ENCODE results near the gene C10orf71. TPM values are rescaled to one million over a fixed set of nuclear protein-coding genes. Genes with fewer than 3 reads are reported as not detected.
A peak's percentile ranks its signal among the peaks of the same experiment; 100 is the strongest.

Gene C10orf71
- total RNA-seq, 3 donors from 2014 or later: 0.05 TPM; not detected in 2

- H3K4me3 ChIP-seq: no peak overlapping the region
- H3K36me3 ChIP-seq (ENCODE audit: low read depth): no peaks in the 10 kb centered on the region
- no peaks in the 10 kb centered on the region for H3K4me1 ChIP-seq (ENCODE audit: low read depth)
- no peak for TF ChIP-seq CTCF (IDR thresholded peaks at IDR 0.05)
- no peak for DNase-seq
- no peaks in the 10 kb centered on the region for H3K9me3 ChIP-seq
- ATAC-seq: no peak
- intact Hi-C loops (cut with DNase I, micrococcal nuclease): no loop called here
Measured at GRCh38 chr10:49271346-49271745, 27.6 kb upstream of the C10orf71 start.

- DNase-seq (peak in 1 of 3 donors; percentile 7), ATAC-seq (peak; percentile 18)
- no peak overlapping the region for H3K4me3 ChIP-seq
- H3K36me3 ChIP-seq (ENCODE audit: low read depth): no peaks in the 10 kb centered on the region
- no peaks in the 10 kb centered on the region for H3K9me3 ChIP-seq
- no peaks in the 10 kb centered on the region for H3K4me1 ChIP-seq (ENCODE audit: low read depth)
- TF ChIP-seq CTCF (IDR thresholded peaks at IDR 0.05): no peak
- intact Hi-C loops (cut with DNase I, micrococcal nuclease): no loop called here
Measured at GRCh38 chr10:49272251-49273081, 26.5 kb upstream of the C10orf71 start.

- TF ChIP-seq CTCF (IDR thresholded peaks at IDR 0.05): no peak
- peak; percentile 7 for ATAC-seq
- no peaks in the 10 kb centered on the region for H3K9me3 ChIP-seq
Measured at GRCh38 chr10:49273082-49273465, 25.9 kb upstream of the C10orf71 start.

GRCh38 chr10:49273626-49274025 is 25.3 kb upstream of the C10orf71 start:
- ATAC-seq (no peak), DNase-seq (no peak)
- no peak for TF ChIP-seq CTCF (IDR thresholded peaks at IDR 0.05)
- intact Hi-C loops (cut with DNase I, micrococcal nuclease): no loop called here
- Histone ChIP-seq H3K9me3 (no peaks in the 10 kb centered on the region), H3K4me3 (no peak overlapping the region), H3K4me1 (ENCODE audit: low read depth) (no peaks in the 10 kb centered on the region), H3K36me3 (ENCODE audit: low read depth) (no peaks in the 10 kb centered on the region)

More at GRCh38 chr10:49273082-49273465, 25.9 kb upstream of the C10orf71 start:
- Histone ChIP-seq H3K4me3 (no peak overlapping the region), H3K36me3 (ENCODE audit: low read depth) (no peaks in the 10 kb centered on the region), H3K4me1 (ENCODE audit: low read depth) (no peaks in the 10 kb centered on the region)
- intact Hi-C loops (cut with DNase I, micrococcal nuclease): no loop called here
- no peak for DNase-seq

GRCh38 chr10:49274886-49275285 is 24.1 kb upstream of the C10orf71 start:
- no peak overlapping the region for H3K4me3 ChIP-seq
- H3K36me3 ChIP-seq (ENCODE audit: low read depth): no peaks in the 10 kb centered on the region
- ATAC-seq (no peak), DNase-seq (no peak)
- intact Hi-C loops (cut with DNase I, micrococcal nuclease): no loop called here
- no peaks in the 10 kb centered on the region for H3K4me1 ChIP-seq (ENCODE audit: low read depth)
- TF ChIP-seq CTCF (IDR thresholded peaks at IDR 0.05): no peak
- H3K9me3 ChIP-seq: no peaks in the 10 kb centered on the region
